ENCODE data around the gene CLCN5. TPM values are rescaled to one million over a fixed set of nuclear protein-coding genes. Genes with fewer than 3 reads are reported as not detected.
A peak's percentile ranks its signal among the peaks of the same experiment; 100 is the strongest.

CLCN5 gene
- total and polyA plus RNA-seq, 2 of the 13 experiments (the other 11 are each of a cell fraction or from before 2014, with no cell fraction given), result 7.8 to 27.3 TPM

DNA sequence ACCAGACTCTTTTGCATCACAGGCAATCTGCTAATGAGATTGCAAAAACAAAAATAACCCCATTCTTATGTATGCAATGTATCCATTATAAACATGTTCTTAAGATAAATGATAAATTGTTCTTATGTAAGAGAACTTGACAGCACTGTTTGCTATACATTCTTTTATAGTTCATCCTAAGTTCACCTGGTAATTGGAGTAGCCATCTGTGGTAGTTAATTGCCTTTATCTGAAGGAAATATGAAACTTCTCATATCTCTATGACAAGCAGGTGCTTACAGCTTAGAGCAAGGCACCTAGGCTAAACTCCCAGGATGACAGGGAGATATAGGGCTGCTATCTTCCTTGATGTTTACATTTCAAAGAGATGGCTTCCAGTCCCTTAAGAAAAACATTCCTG lies 21.3 kb upstream of the CLCN5 start (continued):
- no peak for TF ChIP-seq FOXC1 (CRISPR knock-in tag; IDR thresholded peaks at IDR 0.05; ENCODE audit: borderline replicate concordance)

DNA sequence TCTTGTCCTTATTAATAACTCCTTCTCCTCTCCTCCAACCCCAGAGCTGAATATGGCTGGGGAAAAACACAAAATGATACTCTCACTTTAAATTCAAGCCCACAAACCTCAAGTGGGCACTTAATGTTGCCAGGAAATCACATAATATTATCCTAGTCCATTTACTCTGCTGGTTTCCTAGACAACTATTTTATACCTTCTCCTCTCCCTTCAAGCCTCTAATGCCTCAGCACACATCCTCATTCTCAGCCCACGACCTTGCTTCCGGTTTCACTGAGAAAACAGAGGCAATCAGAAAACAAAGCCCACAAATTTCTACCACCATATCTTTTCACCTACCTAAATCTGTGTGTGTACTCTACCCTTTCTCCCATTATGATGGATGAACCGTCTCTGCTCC lies 12.1 kb upstream of the CLCN5 start:
- Histone ChIP-seq H3K4me3 (replicated peaks in 1 of 3; ENCODE audit: insufficient read depth in 1 of 3, low read depth in 2 of 3, low read length in 3 of 3) (no peak overlapping the region), H3K27me3 (ENCODE audit: control insufficient read depth in 1 of 2, insufficient read depth in 2 of 2, low read length in 2 of 2) (no peaks in the 10 kb centered on the region), H3K36me3 (replicated peaks in 1 of 2; ENCODE audit: control insufficient read depth in 1 of 2, insufficient read depth in 2 of 2, low read length in 2 of 2) (no peaks in the 10 kb centered on the region), H3K4me1 (ENCODE audit: insufficient read depth, low read length) (peaks cover 19% of the 10 kb centered on the region), H3K27ac (ENCODE audit: extremely low read length, insufficient read depth, low read length) (no peak overlapping the region), H4K20me1 (ENCODE audit: insufficient read depth, low read length) (no peaks in the 10 kb centered on the region), H3K9me3 (ENCODE audit: low read length) (no peaks in the 10 kb centered on the region), H3K4me2 (ENCODE audit: low read depth, low read length) (peak overlapping the region; percentile 42; the same call in 1 of the 2 replicates), H3K9ac (ENCODE audit: insufficient read depth, low read depth, low read length) (no peak overlapping the region), H2AFZ (ENCODE audit: low read length) (peak overlapping the region; percentile 27), H3K79me2 (ENCODE audit: insufficient read depth, low read length) (no peaks in the 10 kb centered on the region)
- DNase-seq (ENCODE audit: low spot score), result no peak
- intact Hi-C loops (cut with micrococcal nuclease; ENCODE audit: unreplicated experiment) (no loop called here), in situ Hi-C loops (cut with HindIII; ENCODE audit: extremely low pct_ligation_motif_present, low pct_unique_long_range_greater_than_20kb) (loop anchor here (5.0 to 25.0 kb wide), 3 partner anchors 68 to 677 kb away; no protein-coding TSS in a partner anchor)
- no peak for ATAC-seq
- TF ChIP-seq SCMH1 (CRISPR knock-in tag; IDR thresholded peaks at IDR 0.05; ENCODE audit: borderline replicate concordance), result no peak
- TF ChIP-seq ZNF12 (CRISPR knock-in tag; IDR thresholded peaks at IDR 0.05), result no peak
- no peak for TF ChIP-seq SMAD9 (CRISPR knock-in tag; IDR thresholded peaks at IDR 0.05)
- no peak for TF ChIP-seq NONO (IDR thresholded peaks at IDR 0.05)
- TF ChIP-seq NONO (CRISPR knock-in tag; conservative IDR thresholded peaks at IDR 0.05), result no peak
- TF ChIP-seq, protein P1, sequence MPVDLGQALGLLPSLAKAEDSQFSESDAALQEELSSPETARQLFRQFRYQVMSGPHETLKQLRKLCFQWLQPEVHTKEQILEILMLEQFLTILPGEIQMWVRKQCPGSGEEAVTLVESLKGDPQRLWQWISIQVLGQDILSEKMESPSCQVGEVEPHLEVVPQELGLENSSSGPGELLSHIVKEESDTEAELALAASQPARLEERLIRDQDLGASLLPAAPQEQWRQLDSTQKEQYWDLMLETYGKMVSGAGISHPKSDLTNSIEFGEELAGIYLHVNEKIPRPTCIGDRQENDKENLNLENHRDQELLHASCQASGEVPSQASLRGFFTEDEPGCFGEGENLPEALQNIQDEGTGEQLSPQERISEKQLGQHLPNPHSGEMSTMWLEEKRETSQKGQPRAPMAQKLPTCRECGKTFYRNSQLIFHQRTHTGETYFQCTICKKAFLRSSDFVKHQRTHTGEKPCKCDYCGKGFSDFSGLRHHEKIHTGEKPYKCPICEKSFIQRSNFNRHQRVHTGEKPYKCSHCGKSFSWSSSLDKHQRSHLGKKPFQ (CRISPR knock-in tag; IDR thresholded peaks at IDR 0.05; ENCODE audit: insufficient replicate concordance), result no peak
- TF ChIP-seq PCBP2 (optimal IDR thresholded peaks at IDR 0.05; ENCODE audit: low read depth, low read length, poor library complexity, severe bottlenecking), result no peak
- CTCF ChIA-PET (ENCODE audit: low intra/inter-chr PET ratio, low total read pairs), result no interaction called here
- FAIRE-seq, result no peak
- POLR2A ChIA-PET, result no interaction called here
- 3% methylated on average over 3 of the region's 3 CpGs for WGBS (ENCODE audit: low lambda C conversion rate)
- BruUV-seq (replicated peaks), result no TSS peak
